ENCODE results near the gene KIAA1328. TPM values are rescaled to one million over a fixed set of nuclear protein-coding genes. Genes with fewer than 3 reads are reported as not detected.

KIAA1328 gene
- polyA plus RNA-seq, 1 donor from 2014 or later, result 8.5 TPM

GRCh38 chr18:37251679-37252078 is 422.8 kb downstream of the KIAA1328 start:
- Histone ChIP-seq H3F3A (ENCODE audit: insufficient read depth, low read length, poor library complexity, severe bottlenecking) (no peaks in the 10 kb centered on the region), H4K20me1 (ENCODE audit: insufficient read depth) (no peaks in the 10 kb centered on the region), H3K79me2 (replicated peaks; ENCODE audit: insufficient read depth, low read length) (no peaks in the 10 kb centered on the region), H3K36me3 (ENCODE audit: insufficient read depth, low read length) (no peaks in the 10 kb centered on the region), H3K9ac (ENCODE audit: low read length) (no peak overlapping the region), H3K27me3 (ENCODE audit: insufficient read depth, low read depth, low read length) (peaks cover 6% of the 10 kb centered on the region), H3K9me3 (ENCODE audit: low read length) (no peaks in the 10 kb centered on the region), H2AFZ (ENCODE audit: low read depth, low read length) (no peak overlapping the region), H3K27ac (ENCODE audit: low read length) (no peak overlapping the region), H3K4me3 (ENCODE audit: low read length) (no peak overlapping the region), H3K4me2 (ENCODE audit: low read length) (no peak overlapping the region), H3K9me2 (ENCODE audit: insufficient read depth, low read length) (no peaks in the 10 kb centered on the region)
- no peak for TF ChIP-seq POLR2AphosphoS5 (IDR thresholded peaks at IDR 0.05)

- Histone ChIP-seq H4K20me1 (ENCODE audit: insufficient read depth) (no peaks in the 10 kb centered on the region), H3K27me3 (ENCODE audit: insufficient read depth, low read depth, low read length) (peaks cover 6% of the 10 kb centered on the region), H3K4me3 (ENCODE audit: low read length) (no peak overlapping the region), H2AFZ (ENCODE audit: low read depth, low read length) (no peak overlapping the region), H3K27ac (ENCODE audit: low read length) (no peak overlapping the region), H3K9ac (ENCODE audit: low read length) (no peak overlapping the region), H3K9me2 (ENCODE audit: insufficient read depth, low read length) (no peaks in the 10 kb centered on the region), H3K9me3 (ENCODE audit: low read length) (no peaks in the 10 kb centered on the region), H3K79me2 (replicated peaks; ENCODE audit: insufficient read depth, low read length) (no peaks in the 10 kb centered on the region), H3K36me3 (ENCODE audit: insufficient read depth, low read length) (no peaks in the 10 kb centered on the region), H3F3A (ENCODE audit: insufficient read depth, low read length, poor library complexity, severe bottlenecking) (no peaks in the 10 kb centered on the region), H3K4me2 (ENCODE audit: low read length) (no peak overlapping the region)
- TF ChIP-seq CTCF (IDR thresholded peaks at IDR 0.05; ENCODE audit: poor library complexity, severe bottlenecking) (no peak), RAD21 (conservative IDR thresholded peaks at IDR 0.05) (no peak), EZH2 (IDR thresholded peaks at IDR 0.05; ENCODE audit: borderline replicate concordance, insufficient read depth, low read length, poor library complexity, severe bottlenecking) (no peak), SMC3 (conservative IDR thresholded peaks at IDR 0.05; ENCODE audit: poor library complexity) (no peak), POLR2AphosphoS5 (IDR thresholded peaks at IDR 0.05) (no peak), TAF1 (IDR thresholded peaks at IDR 0.05; ENCODE audit: low read depth) (no peak), EP300 (conservative IDR thresholded peaks at IDR 0.05; ENCODE audit: poor library complexity, severe bottlenecking) (no peak), MXI1 (conservative IDR thresholded peaks at IDR 0.05; ENCODE audit: poor library complexity, severe bottlenecking) (no peak)
- TF ChIP-seq, protein P1, sequence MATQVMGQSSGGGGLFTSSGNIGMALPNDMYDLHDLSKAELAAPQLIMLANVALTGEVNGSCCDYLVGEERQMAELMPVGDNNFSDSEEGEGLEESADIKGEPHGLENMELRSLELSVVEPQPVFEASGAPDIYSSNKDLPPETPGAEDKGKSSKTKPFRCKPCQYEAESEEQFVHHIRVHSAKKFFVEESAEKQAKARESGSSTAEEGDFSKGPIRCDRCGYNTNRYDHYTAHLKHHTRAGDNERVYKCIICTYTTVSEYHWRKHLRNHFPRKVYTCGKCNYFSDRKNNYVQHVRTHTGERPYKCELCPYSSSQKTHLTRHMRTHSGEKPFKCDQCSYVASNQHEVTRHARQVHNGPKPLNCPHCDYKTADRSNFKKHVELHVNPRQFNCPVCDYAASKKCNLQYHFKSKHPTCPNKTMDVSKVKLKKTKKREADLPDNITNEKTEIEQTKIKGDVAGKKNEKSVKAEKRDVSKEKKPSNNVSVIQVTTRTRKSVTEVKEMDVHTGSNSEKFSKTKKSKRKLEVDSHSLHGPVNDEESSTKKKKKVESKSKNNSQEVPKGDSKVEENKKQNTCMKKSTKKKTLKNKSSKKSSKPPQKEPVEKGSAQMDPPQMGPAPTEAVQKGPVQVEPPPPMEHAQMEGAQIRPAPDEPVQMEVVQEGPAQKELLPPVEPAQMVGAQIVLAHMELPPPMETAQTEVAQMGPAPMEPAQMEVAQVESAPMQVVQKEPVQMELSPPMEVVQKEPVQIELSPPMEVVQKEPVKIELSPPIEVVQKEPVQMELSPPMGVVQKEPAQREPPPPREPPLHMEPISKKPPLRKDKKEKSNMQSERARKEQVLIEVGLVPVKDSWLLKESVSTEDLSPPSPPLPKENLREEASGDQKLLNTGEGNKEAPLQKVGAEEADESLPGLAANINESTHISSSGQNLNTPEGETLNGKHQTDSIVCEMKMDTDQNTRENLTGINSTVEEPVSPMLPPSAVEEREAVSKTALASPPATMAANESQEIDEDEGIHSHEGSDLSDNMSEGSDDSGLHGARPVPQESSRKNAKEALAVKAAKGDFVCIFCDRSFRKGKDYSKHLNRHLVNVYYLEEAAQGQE (IDR thresholded peaks at IDR 0.05; ENCODE audit: borderline replicate concordance), result no peak
These were observed 423.4 kb downstream of the KIAA1328 start for GRCh38 chr18:37252342-37252741.

- no peaks in the 10 kb centered on the region for H3K36me3 ChIP-seq (ENCODE audit: insufficient read depth, low read length)
- H3K27me3 ChIP-seq (ENCODE audit: insufficient read depth, low read depth, low read length), result peaks cover 6% of the 10 kb centered on the region
These were observed 424.0 kb downstream of the KIAA1328 start for GRCh38 chr18:37252854-37253393.

More at GRCh38 chr18:37252854-37253393, 424.0 kb downstream of the KIAA1328 start:
- Histone ChIP-seq H3K4me2 (ENCODE audit: low read length) (no peak overlapping the region), H2AFZ (ENCODE audit: low read depth, low read length) (no peak overlapping the region), H3K4me3 (ENCODE audit: low read length) (no peak overlapping the region), H4K20me1 (ENCODE audit: insufficient read depth) (no peaks in the 10 kb centered on the region), H3K27ac (ENCODE audit: low read length) (no peak overlapping the region), H3K9me2 (ENCODE audit: insufficient read depth, low read length) (no peaks in the 10 kb centered on the region), H3F3A (ENCODE audit: insufficient read depth, low read length, poor library complexity, severe bottlenecking) (no peaks in the 10 kb centered on the region), H3K9ac (ENCODE audit: low read length) (no peak overlapping the region), H3K79me2 (replicated peaks; ENCODE audit: insufficient read depth, low read length) (no peaks in the 10 kb centered on the region), H3K9me3 (ENCODE audit: low read length) (no peaks in the 10 kb centered on the region)
- TF ChIP-seq EP300 (conservative IDR thresholded peaks at IDR 0.05; ENCODE audit: poor library complexity, severe bottlenecking) (no peak), TAF1 (IDR thresholded peaks at IDR 0.05; ENCODE audit: low read depth) (no peak), EZH2 (IDR thresholded peaks at IDR 0.05; ENCODE audit: borderline replicate concordance, insufficient read depth, low read length, poor library complexity, severe bottlenecking) (no peak), MXI1 (conservative IDR thresholded peaks at IDR 0.05; ENCODE audit: poor library complexity, severe bottlenecking) (no peak), POLR2AphosphoS5 (IDR thresholded peaks at IDR 0.05) (no peak), CTCF (IDR thresholded peaks at IDR 0.05; ENCODE audit: poor library complexity, severe bottlenecking) (no peak), SMC3 (conservative IDR thresholded peaks at IDR 0.05; ENCODE audit: poor library complexity) (no peak), RAD21 (conservative IDR thresholded peaks at IDR 0.05) (no peak)
- TF ChIP-seq, protein P1 (IDR thresholded peaks at IDR 0.05; ENCODE audit: borderline replicate concordance), result no peak

Data from neural cell (in vitro differentiated cells).